HepG2 (cell line): ENCODE results near the gene ZFR. TPM values are rescaled to one million over a fixed set of nuclear protein-coding genes. Genes with fewer than 3 reads are reported as not detected.
"Not testable (repeated sequence)": the region's sequence is repeated elsewhere in the genome, so short reads cannot be mapped to it uniquely, and the experiment has no call there.

ENCODE experiments used
- ATAC-seq: fragments of 200-7000 bp; cut with Tn5 transposase; 3 replicates; pipeline ENCODE4 v1.9.1; 2020; ENCODE audit warnings: mild to moderate bottlenecking, moderate library complexity
- BruUV-seq: library from RNA; stranded (reverse); fragments of 400-500 nt; replicated peaks from 2 replicates; lab custom pipeline; 2021; lab: Mats Ljungman, UMichigan
- CTCF ChIA-PET: fragments of 300-600 bp; formaldehyde crosslinking; extraction: SDS; loops from one replicate; lab custom pipeline; 2021; ENCODE audit warnings: low total read pairs, inconsistent platforms, low intra/inter-chr PET ratio; lab: Yijun Ruan, JAX
- POLR2A ChIA-PET: fragments of 350-600 bp; sonication (Branson Sonifier 250); formaldehyde crosslinking; loops from one replicate; lab custom pipeline; 2020; ENCODE audit warnings: antibody characterized with exemption, inconsistent platforms; lab: Yijun Ruan, JAX
- DNase-seq: peaks from one replicate; pipeline ENCODE4 v3.0.0-alpha.2; 2015; ENCODE audit warnings: low spot score
- FAIRE-seq: peaks from 3 replicates; lab custom pipeline; 2011; peaks lifted over from hg19 to GRCh38; lab: Jason Lieb, UNC
- H2AFZ ChIP-seq: one replicate; pipeline ENCODE4 v1.6.1; 2011; ENCODE audit warnings: low read length, inconsistent platforms
- H3K27ac ChIP-seq: fragments of 300-600 bp; 3 replicates; pipeline ENCODE4 v1.8.0; 2011; ENCODE audit warnings: mixed run types, mild to moderate bottlenecking, mixed read lengths, low read length, inconsistent platforms; ENCODE audit not compliant: insufficient read depth; ENCODE audit errors: extremely low read length
- H3K27me3 ChIP-seq, 2 experiments: fragments of 200-600 bp in 1 of 2; 2 replicates in 1 of 2; 3 replicates in 1 of 2; pipeline versions ENCODE4 v1.6.0 to v1.8.0; 2011; ENCODE audit warnings: low read length in 2 of 2, mild to moderate bottlenecking in 2 of 2, moderate library complexity in 2 of 2, inconsistent platforms in 1 of 2; ENCODE audit not compliant: insufficient read depth in 2 of 2, control insufficient read depth in 1 of 2
- H3K36me3 ChIP-seq, 2 experiments: fragments of 200-600 bp in 1 of 2; replicated peaks in 1 of 2; 2 replicates in 1 of 2; 3 replicates in 1 of 2; pipeline versions ENCODE4 v1.5.1 to v1.8.0; 2011; ENCODE audit warnings: low read length in 2 of 2, inconsistent platforms in 1 of 2; ENCODE audit not compliant: insufficient read depth in 2 of 2, control insufficient read depth in 1 of 2
- H3K4me1 ChIP-seq: 2 replicates; pipeline ENCODE4 v1.5.1; 2012; ENCODE audit warnings: low read length, inconsistent platforms; ENCODE audit not compliant: insufficient read depth
- H3K4me2 ChIP-seq: 2 replicates; pipeline ENCODE4 v1.6.0; 2011; ENCODE audit warnings: low read depth, low read length, inconsistent platforms
- H3K4me3 ChIP-seq, 3 experiments: fragments of 200-600 bp in 1 of 3; sonication (generic), shearing (Covaris generic) in 1 of 3; replicated peaks in 1 of 3; 2 replicates each; pipeline ENCODE4 v1.5.1; 2011 to 2016; ENCODE audit warnings: low read length in 3 of 3, inconsistent platforms in 2 of 3, low read depth in 2 of 3, mild to moderate bottlenecking in 2 of 3, control low read depth in 1 of 3, mixed read lengths in 1 of 3; ENCODE audit not compliant: insufficient read depth in 1 of 3
- H3K79me2 ChIP-seq: one replicate; pipeline ENCODE4 v1.6.1; 2011; ENCODE audit warnings: low read length, inconsistent platforms; ENCODE audit not compliant: insufficient read depth
- H3K9ac ChIP-seq: 2 replicates; pipeline ENCODE4 v1.6.0; 2011; ENCODE audit warnings: mild to moderate bottlenecking, low read depth, low read length, inconsistent platforms; ENCODE audit not compliant: insufficient read depth
- H3K9me3 ChIP-seq: 2 replicates; pipeline ENCODE4 v1.5.1; 2012; ENCODE audit warnings: mild to moderate bottlenecking, low read length
- H4K20me1 ChIP-seq: 2 replicates; pipeline ENCODE4 v1.6.0; 2011; ENCODE audit warnings: inconsistent platforms, mild to moderate bottlenecking, low read length, moderate library complexity; ENCODE audit not compliant: insufficient read depth
- CEBPB ChIP-seq: IDR thresholded peaks from 2 replicates; pipeline ENCODE4 v1.6.1; 2011; ENCODE audit warnings: low read depth, low read length, improper control_type of control experiment, borderline replicate concordance
- CEBPG ChIP-seq: IDR thresholded peaks from 2 replicates; pipeline ENCODE4 v1.6.1; 2016
- GATAD2A ChIP-seq: IDR thresholded peaks from 2 replicates; pipeline ENCODE4 v1.6.1; 2016
- NCOA2 ChIP-seq: sonication (generic); formaldehyde crosslinking; IDR thresholded peaks from 2 replicates; pipeline ENCODE4 v1.8.0; 2022; ENCODE audit warnings: inconsistent platforms
- RXRA ChIP-seq: sonication (generic); formaldehyde crosslinking; IDR thresholded peaks from 2 replicates; pipeline ENCODE4 v1.5.1; 2020; ENCODE audit warnings: missing genetic modification reagents
- SATB2 ChIP-seq: sonication (generic); formaldehyde crosslinking; IDR thresholded peaks from 2 replicates; pipeline ENCODE4 v1.5.0; 2020; ENCODE audit warnings: missing genetic modification reagents
- SKI ChIP-seq: fragments of 450-650 bp; IDR thresholded peaks from one replicate; pipeline ENCODE4 v1.6.1; 2018; ENCODE audit warnings: mild to moderate bottlenecking; ENCODE audit not compliant: partially characterized antibody
- TBP ChIP-seq: sonication (generic); formaldehyde crosslinking; IDR thresholded peaks from 2 replicates; pipeline ENCODE4 v1.5.0; 2020; ENCODE audit warnings: missing genetic modification reagents
- TFDP2 ChIP-seq: sonication (generic); formaldehyde crosslinking; IDR thresholded peaks from 2 replicates; pipeline ENCODE4 v1.4.0; 2020; ENCODE audit warnings: missing genetic modification reagents
- ZNF121 ChIP-seq: sonication (generic); formaldehyde crosslinking; IDR thresholded peaks from 2 replicates; pipeline ENCODE4 v1.5.0; 2020; ENCODE audit warnings: mild to moderate bottlenecking, missing genetic modification reagents
- ZNF644 ChIP-seq: IDR thresholded peaks from 2 replicates; pipeline ENCODE4 v1.6.1; 2016; ENCODE audit warnings: low read depth
- WGBS: methylation state at CpG from one replicate; pipeline ENCODE4 v1.1.6; 2017; ENCODE audit warnings: low lambda C conversion rate; 5-methylcytosine and 5-hydroxymethylcytosine counted together
- in situ Hi-C: cut with HindIII; loops from 2 replicates; pipeline ENCODE4 v1.10.0; 2017; ENCODE audit warnings: low pct_unique_long_range_greater_than_20kb; ENCODE audit not compliant: extremely low pct_ligation_motif_present
- intact Hi-C: fragments of 100-400 bp; cut with micrococcal nuclease; formaldehyde crosslinking; loops from one replicate; pipeline ENCODE4 v1.10.0; 2022; ENCODE audit not compliant: unreplicated experiment
- polyA plus RNA-seq, 8 experiments: library from polyadenylated mRNA; depleted of rRNA in 3 of 8; stranded (reverse) in 7 of 8; unstranded in 1 of 8; fragments of >200 nt; fragmentation: Illumina TruSeq in 4 of 8; extraction: Trizol in 4 of 8; gene quantifications; 2 replicates each; pipeline versions ENCODE4 v1.2.1 to v1.2.3, GENCODE V29; 2011 to 2016; ENCODE audit warnings: low read depth in 4 of 8, missing spikeins in 1 of 8, mixed read lengths in 1 of 8; ENCODE audit not compliant: insufficient read depth in 1 of 8
- total RNA-seq, 5 experiments: library from RNA; depleted of rRNA; stranded (reverse); fragments of >200 nt; fragmentation: Illumina TruSeq; extraction: Trizol; gene quantifications; 2 replicates each; pipeline ENCODE4 v1.2.3, GENCODE V29; 2016; ENCODE audit warnings: low read depth in 1 of 5
- TF ChIP-seq, protein P1 (sequence below): IDR thresholded peaks from 2 replicates; pipeline ENCODE4 v1.4.0; 2020; ENCODE audit warnings: mild to moderate bottlenecking, missing genetic modification reagents
- TF ChIP-seq, protein P2 (sequence below): IDR thresholded peaks from 2 replicates; pipeline ENCODE4 v1.6.1; 2012; ENCODE audit warnings: low read depth, low read length, improper control_type of control experiment

The ZFR gene
- total and polyA plus RNA-seq, 2 of the 13 experiments (the other 11 are each of a cell fraction or from before 2014, with no cell fraction given) = 89.0 to 92.8 TPM

DNA sequence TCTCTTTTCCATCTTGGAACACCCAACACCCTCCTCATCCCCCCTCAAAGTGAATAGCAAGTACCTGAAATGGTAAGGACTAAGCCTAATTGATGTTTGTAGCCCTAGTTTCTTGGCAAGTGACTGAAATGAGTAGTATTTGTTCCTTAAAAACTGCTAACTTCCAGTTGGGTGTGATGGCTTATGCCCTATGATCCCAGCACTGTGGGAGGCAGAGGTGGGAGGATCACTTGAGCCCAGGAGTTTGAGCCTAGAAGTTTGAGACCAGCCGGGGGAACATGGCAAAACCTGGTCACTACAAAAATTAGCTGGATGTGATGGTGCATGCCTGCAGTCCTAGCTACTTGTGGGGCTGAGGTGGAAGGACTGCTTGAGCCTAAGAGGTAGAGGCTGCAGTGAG is 44.1 kb downstream of the ZFR start:
- Histone ChIP-seq H4K20me1 (no peaks in the 10 kb centered on the region), H3K4me3 (no peak overlapping the region), H3K27me3 (no peaks in the 10 kb centered on the region), H3K4me2 (no peak overlapping the region), H3K9me3 (no peaks in the 10 kb centered on the region), H3K36me3 (peaks cover 28 to 87% of the 10 kb centered on the region in 2 experiments), H3K27ac (no peak overlapping the region), H2AFZ (no peak overlapping the region), H3K79me2 (peaks cover 5% of the 10 kb centered on the region), H3K4me1 (peaks cover 10% of the 10 kb centered on the region; the same call in 1 of the 2 replicates)
- DNase-seq (no peak), FAIRE-seq (no peak), ATAC-seq (no peak)
- in situ Hi-C loops (no loop called here), intact Hi-C loops (loop anchor here (2.0 kb wide), 1 partner anchor 212 kb away; no protein-coding TSS in a partner anchor)
- ChIA-PET POLR2A (no interaction called here), CTCF (no interaction called here)
- TF ChIP-seq TBP (CRISPR knock-in tag) (no peak), SATB2 (CRISPR knock-in tag) (no peak), TFDP2 (CRISPR knock-in tag) (no peak)
- TF ChIP-seq, all 625 proteins: peak for 0
- WGBS = 100% methylated on average over 1 of the region's 1 CpG
- no TSS peak for BruUV-seq
- no peak overlapping the region for H3K9ac ChIP-seq

DNA sequence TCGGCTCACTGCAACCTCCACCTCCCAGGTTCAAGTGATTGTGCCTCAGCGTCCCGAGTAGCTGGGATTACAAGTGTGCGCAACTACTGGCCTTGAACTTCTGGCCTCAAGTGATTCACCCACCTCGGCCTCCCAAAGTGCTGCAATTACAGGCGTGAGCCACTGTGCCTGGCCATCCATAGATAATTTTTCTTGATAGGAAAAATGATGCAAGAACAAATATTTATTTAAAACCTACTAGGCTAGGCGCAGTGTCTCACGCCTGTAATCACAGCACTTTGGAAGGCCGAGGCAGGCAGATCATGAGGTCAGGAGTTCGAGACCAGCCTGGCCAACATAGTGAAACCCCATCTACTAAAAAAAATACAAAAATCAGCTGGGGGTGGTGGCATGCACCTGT is 45.8 kb downstream of the ZFR start:
- FAIRE-seq, BruUV-seq, H3K4me3 ChIP-seq, H3K27ac ChIP-seq, H3K4me2 ChIP-seq, intact Hi-C loops, in situ Hi-C loops, H2AFZ ChIP-seq, H4K20me1 ChIP-seq, H3K9ac ChIP-seq, H3K9me3 ChIP-seq, H3K79me2 ChIP-seq, CTCF ChIA-PET, H3K27me3 ChIP-seq: not testable (repeated sequence)
- POLR2A ChIA-PET = interaction anchor here (0.8 kb wide), 1 partner anchor 12 kb away, joined by 3 read pairs; no protein-coding TSS in a partner anchor
- peaks cover 24 to 82% of the 10 kb centered on the region in 2 experiments for H3K36me3 ChIP-seq
- peak; percentile 65 for DNase-seq
- H3K4me1 ChIP-seq = peaks cover 10% of the 10 kb centered on the region; the same call in 1 of the 2 replicates
- ATAC-seq = peak; percentile 40
- 80% methylated on average over 10 of the region's 10 CpGs for WGBS
- TF ChIP-seq CEBPG (CRISPR knock-in tag) = peak; percentile 36; the same call in 1 of the 2 replicates
- TF ChIP-seq, protein P1, sequence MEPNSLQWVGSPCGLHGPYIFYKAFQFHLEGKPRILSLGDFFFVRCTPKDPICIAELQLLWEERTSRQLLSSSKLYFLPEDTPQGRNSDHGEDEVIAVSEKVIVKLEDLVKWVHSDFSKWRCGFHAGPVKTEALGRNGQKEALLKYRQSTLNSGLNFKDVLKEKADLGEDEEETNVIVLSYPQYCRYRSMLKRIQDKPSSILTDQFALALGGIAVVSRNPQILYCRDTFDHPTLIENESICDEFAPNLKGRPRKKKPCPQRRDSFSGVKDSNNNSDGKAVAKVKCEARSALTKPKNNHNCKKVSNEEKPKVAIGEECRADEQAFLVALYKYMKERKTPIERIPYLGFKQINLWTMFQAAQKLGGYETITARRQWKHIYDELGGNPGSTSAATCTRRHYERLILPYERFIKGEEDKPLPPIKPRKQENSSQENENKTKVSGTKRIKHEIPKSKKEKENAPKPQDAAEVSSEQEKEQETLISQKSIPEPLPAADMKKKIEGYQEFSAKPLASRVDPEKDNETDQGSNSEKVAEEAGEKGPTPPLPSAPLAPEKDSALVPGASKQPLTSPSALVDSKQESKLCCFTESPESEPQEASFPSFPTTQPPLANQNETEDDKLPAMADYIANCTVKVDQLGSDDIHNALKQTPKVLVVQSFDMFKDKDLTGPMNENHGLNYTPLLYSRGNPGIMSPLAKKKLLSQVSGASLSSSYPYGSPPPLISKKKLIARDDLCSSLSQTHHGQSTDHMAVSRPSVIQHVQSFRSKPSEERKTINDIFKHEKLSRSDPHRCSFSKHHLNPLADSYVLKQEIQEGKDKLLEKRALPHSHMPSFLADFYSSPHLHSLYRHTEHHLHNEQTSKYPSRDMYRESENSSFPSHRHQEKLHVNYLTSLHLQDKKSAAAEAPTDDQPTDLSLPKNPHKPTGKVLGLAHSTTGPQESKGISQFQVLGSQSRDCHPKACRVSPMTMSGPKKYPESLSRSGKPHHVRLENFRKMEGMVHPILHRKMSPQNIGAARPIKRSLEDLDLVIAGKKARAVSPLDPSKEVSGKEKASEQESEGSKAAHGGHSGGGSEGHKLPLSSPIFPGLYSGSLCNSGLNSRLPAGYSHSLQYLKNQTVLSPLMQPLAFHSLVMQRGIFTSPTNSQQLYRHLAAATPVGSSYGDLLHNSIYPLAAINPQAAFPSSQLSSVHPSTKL (CRISPR knock-in tag) = peak; percentile 8; the same call in 1 of the 2 replicates
- peak; percentile 63; the same call in 1 of the 2 replicates for TF ChIP-seq ZNF121
- peak; percentile 24; the same call in 1 of the 2 replicates for TF ChIP-seq NCOA2 (CRISPR knock-in tag)
- TF ChIP-seq GATAD2A (CRISPR knock-in tag) = peak; percentile 56
- TF ChIP-seq, protein P2, sequence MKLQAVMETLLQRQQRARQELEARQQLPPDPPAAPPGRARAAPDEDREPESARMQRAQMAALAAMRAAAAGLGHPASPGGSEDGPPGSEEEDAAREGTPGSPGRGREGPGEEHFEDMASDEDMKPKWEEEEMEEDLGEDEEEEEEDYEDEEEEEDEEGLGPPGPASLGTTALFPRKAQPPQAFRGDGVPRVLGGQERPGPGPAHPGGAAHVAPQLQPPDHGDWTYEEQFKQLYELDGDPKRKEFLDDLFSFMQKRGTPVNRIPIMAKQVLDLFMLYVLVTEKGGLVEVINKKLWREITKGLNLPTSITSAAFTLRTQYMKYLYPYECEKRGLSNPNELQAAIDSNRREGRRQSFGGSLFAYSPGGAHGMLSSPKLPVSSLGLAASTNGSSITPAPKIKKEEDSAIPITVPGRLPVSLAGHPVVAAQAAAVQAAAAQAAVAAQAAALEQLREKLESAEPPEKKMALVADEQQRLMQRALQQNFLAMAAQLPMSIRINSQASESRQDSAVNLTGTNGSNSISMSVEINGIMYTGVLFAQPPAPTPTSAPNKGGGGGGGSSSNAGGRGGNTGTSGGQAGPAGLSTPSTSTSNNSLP = peak; percentile 27; the same call in 1 of the 2 replicates
- peak; percentile 34 for TF ChIP-seq SKI
- peak; percentile 56 for TF ChIP-seq CEBPB
- TF ChIP-seq ZNF644 (CRISPR knock-in tag) = 0 out of 2 replicates have a peak, but pooled peaks have one; percentile 22
- peak; percentile 78; the same call in 1 of the 2 replicates for TF ChIP-seq RXRA (CRISPR knock-in tag)
